HepG2 (cell line): ENCODE data around the gene KHK. TPM values are rescaled to one million over a fixed set of nuclear protein-coding genes. Genes with fewer than 3 reads are reported as not detected.

Experiments used
- GATAD2A ChIP-seq: IDR thresholded peaks from 2 replicates; pipeline ENCODE4 v1.6.1; 2016
- IKZF4 ChIP-seq: sonication (generic); formaldehyde crosslinking; IDR thresholded peaks from 2 replicates; pipeline ENCODE4 v1.5.1; 2020; ENCODE audit warnings: borderline replicate concordance, mild to moderate bottlenecking, low read depth, missing genetic modification reagents; ENCODE audit errors: not compliant biosample characterization
- KAT2B ChIP-seq: fragments of 150-350 bp; IDR thresholded peaks from 2 replicates; pipeline ENCODE4 v1.6.1; 2014; ENCODE audit warnings: low read depth, low read length, borderline replicate concordance
- LCORL ChIP-seq, 2 experiments: fragments of 450-650 bp in 1 of 2; sonication (generic) in 1 of 2; formaldehyde crosslinking in 1 of 2; IDR thresholded peaks; 2 replicates each; pipeline versions ENCODE4 v1.5.0 to v1.6.1; 2017 to 2020; ENCODE audit warnings: antibody characterized with exemption in 1 of 2, missing genetic modification reagents in 1 of 2
- MAZ ChIP-seq, 2 experiments: sonication (generic) in 1 of 2; formaldehyde crosslinking in 1 of 2; IDR thresholded peaks; 2 replicates each; pipeline versions ENCODE4 v1.5.0 to v1.6.1; 2012 to 2020; ENCODE audit warnings: low read depth in 2 of 2, mild to moderate bottlenecking in 2 of 2, borderline replicate concordance in 1 of 2, improper control_type of control experiment in 1 of 2, low read length in 1 of 2, missing genetic modification reagents in 1 of 2, moderate library complexity in 1 of 2
- polyA plus RNA-seq, 8 experiments: library from polyadenylated mRNA; depleted of rRNA in 3 of 8; stranded (reverse) in 7 of 8; unstranded in 1 of 8; fragments of >200 nt; fragmentation: Illumina TruSeq in 4 of 8; extraction: Trizol in 4 of 8; gene quantifications; 2 replicates each; pipeline versions ENCODE4 v1.2.1 to v1.2.3, GENCODE V29; 2011 to 2016; ENCODE audit warnings: low read depth in 4 of 8, missing spikeins in 1 of 8, mixed read lengths in 1 of 8; ENCODE audit not compliant: insufficient read depth in 1 of 8
- total RNA-seq, 5 experiments: library from RNA; depleted of rRNA; stranded (reverse); fragments of >200 nt; fragmentation: Illumina TruSeq; extraction: Trizol; gene quantifications; 2 replicates each; pipeline ENCODE4 v1.2.3, GENCODE V29; 2016; ENCODE audit warnings: low read depth in 1 of 5
- TF ChIP-seq, protein P1 (sequence below), 2 experiments: fragments of 450-650 bp in 1 of 2; sonication (generic) in 1 of 2; formaldehyde crosslinking in 1 of 2; IDR thresholded peaks; 2 replicates each; pipeline versions ENCODE4 v1.6.1 to v1.8.0; 2016 to 2022; ENCODE audit warnings: antibody characterized with exemption in 1 of 2, mild to moderate bottlenecking in 1 of 2, missing genetic modification reagents in 1 of 2
- TF ChIP-seq, protein P2 (sequence below): IDR thresholded peaks from 2 replicates; pipeline ENCODE4 v1.6.1; 2016
- TF ChIP-seq, protein P3 (sequence below): sonication (generic); formaldehyde crosslinking; IDR thresholded peaks from 2 replicates; pipeline ENCODE4 v1.5.0; 2020; ENCODE audit warnings: missing genetic modification reagents
- TF ChIP-seq, protein P4 (sequence below): sonication (generic); formaldehyde crosslinking; IDR thresholded peaks from 2 replicates; pipeline ENCODE4 v1.5.0; 2020; ENCODE audit warnings: mild to moderate bottlenecking, missing genetic modification reagents, borderline replicate concordance

The KHK gene
- total and polyA plus RNA-seq, 2 of the 13 experiments (the other 11 are each of a cell fraction or from before 2014, with no cell fraction given): 40.9 to 99.2 TPM

DNA sequence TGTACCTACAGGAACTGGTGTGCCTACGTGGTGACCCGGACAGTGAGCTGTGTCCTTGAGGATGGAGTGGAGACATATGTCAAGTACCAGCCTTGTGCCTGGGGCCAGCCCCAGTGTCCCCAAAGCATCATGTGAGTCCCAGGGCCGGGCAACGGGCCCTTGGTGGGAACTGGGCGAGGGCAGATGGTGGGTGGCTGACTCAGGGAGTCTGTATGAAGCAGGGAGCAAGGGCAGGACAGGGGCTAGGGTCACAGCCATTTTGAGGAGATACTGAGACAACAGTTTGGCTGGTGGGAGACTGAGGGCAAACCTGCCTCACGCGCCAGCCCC is 6.5 kb upstream of the KHK start (continued):
- TF ChIP-seq, protein P1, sequence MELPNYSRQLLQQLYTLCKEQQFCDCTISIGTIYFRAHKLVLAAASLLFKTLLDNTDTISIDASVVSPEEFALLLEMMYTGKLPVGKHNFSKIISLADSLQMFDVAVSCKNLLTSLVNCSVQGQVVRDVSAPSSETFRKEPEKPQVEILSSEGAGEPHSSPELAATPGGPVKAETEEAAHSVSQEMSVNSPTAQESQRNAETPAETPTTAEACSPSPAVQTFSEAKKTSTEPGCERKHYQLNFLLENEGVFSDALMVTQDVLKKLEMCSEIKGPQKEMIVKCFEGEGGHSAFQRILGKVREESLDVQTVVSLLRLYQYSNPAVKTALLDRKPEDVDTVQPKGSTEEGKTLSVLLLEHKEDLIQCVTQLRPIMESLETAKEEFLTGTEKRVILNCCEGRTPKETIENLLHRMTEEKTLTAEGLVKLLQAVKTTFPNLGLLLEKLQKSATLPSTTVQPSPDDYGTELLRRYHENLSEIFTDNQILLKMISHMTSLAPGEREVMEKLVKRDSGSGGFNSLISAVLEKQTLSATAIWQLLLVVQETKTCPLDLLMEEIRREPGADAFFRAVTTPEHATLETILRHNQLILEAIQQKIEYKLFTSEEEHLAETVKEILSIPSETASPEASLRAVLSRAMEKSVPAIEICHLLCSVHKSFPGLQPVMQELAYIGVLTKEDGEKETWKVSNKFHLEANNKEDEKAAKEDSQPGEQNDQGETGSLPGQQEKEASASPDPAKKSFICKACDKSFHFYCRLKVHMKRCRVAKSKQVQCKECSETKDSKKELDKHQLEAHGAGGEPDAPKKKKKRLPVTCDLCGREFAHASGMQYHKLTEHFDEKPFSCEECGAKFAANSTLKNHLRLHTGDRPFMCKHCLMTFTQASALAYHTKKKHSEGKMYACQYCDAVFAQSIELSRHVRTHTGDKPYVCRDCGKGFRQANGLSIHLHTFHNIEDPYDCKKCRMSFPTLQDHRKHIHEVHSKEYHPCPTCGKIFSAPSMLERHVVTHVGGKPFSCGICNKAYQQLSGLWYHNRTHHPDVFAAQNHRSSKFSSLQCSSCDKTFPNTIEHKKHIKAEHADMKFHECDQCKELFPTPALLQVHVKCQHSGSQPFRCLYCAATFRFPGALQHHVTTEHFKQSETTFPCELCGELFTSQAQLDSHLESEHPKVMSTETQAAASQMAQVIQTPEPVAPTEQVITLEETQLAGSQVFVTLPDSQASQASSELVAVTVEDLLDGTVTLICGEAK (IDR thresholded peaks at IDR 0.05): no peak
- TF ChIP-seq, protein P1 (CRISPR knock-in tag; IDR thresholded peaks at IDR 0.05): no peak
- TF ChIP-seq, protein P2, sequence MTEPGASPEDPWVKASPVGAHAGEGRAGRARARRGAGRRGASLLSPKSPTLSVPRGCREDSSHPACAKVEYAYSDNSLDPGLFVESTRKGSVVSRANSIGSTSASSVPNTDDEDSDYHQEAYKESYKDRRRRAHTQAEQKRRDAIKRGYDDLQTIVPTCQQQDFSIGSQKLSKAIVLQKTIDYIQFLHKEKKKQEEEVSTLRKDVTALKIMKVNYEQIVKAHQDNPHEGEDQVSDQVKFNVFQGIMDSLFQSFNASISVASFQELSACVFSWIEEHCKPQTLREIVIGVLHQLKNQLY (CRISPR knock-in tag): no peak
- TF ChIP-seq MAZ (IDR thresholded peaks at IDR 0.05; ENCODE audit: borderline replicate concordance, low read depth, low read length) (no peak), MAZ (CRISPR knock-in tag; IDR thresholded peaks at IDR 0.05; ENCODE audit: low read depth) (no peak), LCORL (IDR thresholded peaks at IDR 0.05) (no peak), LCORL (CRISPR knock-in tag; IDR thresholded peaks at IDR 0.05) (0 out of 2 replicates have a peak, but pooled peaks have one; percentile 25), GATAD2A (CRISPR knock-in tag) (no peak), IKZF4 (CRISPR knock-in tag) (no peak), KAT2B (no peak)
- TF ChIP-seq, protein P3, sequence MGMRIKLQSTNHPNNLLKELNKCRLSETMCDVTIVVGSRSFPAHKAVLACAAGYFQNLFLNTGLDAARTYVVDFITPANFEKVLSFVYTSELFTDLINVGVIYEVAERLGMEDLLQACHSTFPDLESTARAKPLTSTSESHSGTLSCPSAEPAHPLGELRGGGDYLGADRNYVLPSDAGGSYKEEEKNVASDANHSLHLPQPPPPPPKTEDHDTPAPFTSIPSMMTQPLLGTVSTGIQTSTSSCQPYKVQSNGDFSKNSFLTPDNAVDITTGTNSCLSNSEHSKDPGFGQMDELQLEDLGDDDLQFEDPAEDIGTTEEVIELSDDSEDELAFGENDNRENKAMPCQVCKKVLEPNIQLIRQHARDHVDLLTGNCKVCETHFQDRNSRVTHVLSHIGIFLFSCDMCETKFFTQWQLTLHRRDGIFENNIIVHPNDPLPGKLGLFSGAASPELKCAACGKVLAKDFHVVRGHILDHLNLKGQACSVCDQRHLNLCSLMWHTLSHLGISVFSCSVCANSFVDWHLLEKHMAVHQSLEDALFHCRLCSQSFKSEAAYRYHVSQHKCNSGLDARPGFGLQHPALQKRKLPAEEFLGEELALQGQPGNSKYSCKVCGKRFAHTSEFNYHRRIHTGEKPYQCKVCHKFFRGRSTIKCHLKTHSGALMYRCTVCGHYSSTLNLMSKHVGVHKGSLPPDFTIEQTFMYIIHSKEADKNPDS: 0 out of 2 replicates have a peak, but pooled peaks have one; percentile 15
- TF ChIP-seq, protein P4, sequence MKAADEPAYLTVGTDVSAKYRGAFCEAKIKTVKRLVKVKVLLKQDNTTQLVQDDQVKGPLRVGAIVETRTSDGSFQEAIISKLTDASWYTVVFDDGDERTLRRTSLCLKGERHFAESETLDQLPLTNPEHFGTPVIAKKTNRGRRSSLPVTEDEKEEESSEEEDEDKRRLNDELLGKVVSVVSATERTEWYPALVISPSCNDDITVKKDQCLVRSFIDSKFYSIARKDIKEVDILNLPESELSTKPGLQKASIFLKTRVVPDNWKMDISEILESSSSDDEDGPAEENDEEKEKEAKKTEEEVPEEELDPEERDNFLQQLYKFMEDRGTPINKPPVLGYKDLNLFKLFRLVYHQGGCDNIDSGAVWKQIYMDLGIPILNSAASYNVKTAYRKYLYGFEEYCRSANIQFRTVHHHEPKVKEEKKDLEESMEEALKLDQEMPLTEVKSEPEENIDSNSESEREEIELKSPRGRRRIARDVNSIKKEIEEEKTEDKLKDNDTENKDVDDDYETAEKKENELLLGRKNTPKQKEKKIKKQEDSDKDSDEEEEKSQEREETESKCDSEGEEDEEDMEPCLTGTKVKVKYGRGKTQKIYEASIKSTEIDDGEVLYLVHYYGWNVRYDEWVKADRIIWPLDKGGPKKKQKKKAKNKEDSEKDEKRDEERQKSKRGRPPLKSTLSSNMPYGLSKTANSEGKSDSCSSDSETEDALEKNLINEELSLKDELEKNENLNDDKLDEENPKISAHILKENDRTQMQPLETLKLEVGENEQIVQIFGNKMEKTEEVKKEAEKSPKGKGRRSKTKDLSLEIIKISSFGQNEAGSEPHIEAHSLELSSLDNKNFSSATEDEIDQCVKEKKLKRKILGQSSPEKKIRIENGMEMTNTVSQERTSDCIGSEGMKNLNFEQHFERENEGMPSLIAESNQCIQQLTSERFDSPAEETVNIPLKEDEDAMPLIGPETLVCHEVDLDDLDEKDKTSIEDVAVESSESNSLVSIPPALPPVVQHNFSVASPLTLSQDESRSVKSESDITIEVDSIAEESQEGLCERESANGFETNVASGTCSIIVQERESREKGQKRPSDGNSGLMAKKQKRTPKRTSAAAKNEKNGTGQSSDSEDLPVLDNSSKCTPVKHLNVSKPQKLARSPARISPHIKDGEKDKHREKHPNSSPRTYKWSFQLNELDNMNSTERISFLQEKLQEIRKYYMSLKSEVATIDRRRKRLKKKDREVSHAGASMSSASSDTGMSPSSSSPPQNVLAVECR (CRISPR knock-in tag): no peak
